HG03520 (cell line): Measurements from ENCODE around the gene SDF2L1.
"Not testable (repeated sequence)": the region's sequence is repeated elsewhere in the genome, so short reads cannot be mapped to it uniquely, and the experiment has no call there.

ENCODE experiments used
- ATAC-seq: cut with Tn5 transposase; IDR thresholded peaks from one replicate; pipeline ENCODE4 v1.9.1; 2021; ENCODE audit warnings: mild to moderate bottlenecking, moderate library complexity; ENCODE audit not compliant: unreplicated experiment

SDF2L1 gene

GRCh38 chr22:21636629-21637218 lies 5.4 kb upstream of the SDF2L1 start:
- no peak for ATAC-seq

GRCh38 chr22:21637450-21637849 lies 4.7 kb upstream of the SDF2L1 start:
- not testable (repeated sequence) for ATAC-seq

- ATAC-seq, result no peak
These were observed 2.7 kb upstream of the SDF2L1 start for GRCh38 chr22:21639359-21639758.

GRCh38 chr22:21640810-21641209 lies 1.3 kb upstream of the SDF2L1 start:
- no peak for ATAC-seq

GRCh38 chr22:21641417-21641788 lies 699 bp upstream of the SDF2L1 start:
- ATAC-seq, result no peak

- no peak for ATAC-seq
These were observed 714 bp downstream of the SDF2L1 start for GRCh38 chr22:21642584-21643448.

- ATAC-seq, result no peak
These were observed 1.6 kb downstream of the SDF2L1 start for GRCh38 chr22:21643533-21644357.

- not testable (repeated sequence) for ATAC-seq
These were observed 3.4 kb downstream of the SDF2L1 start for GRCh38 chr22:21645513-21645912.

GRCh38 chr22:21646608-21647590 lies 4.8 kb downstream of the SDF2L1 start:
- no peak for ATAC-seq

- no peak for ATAC-seq
These were observed 8.2 kb downstream of the SDF2L1 start for GRCh38 chr22:21650280-21650679.

GRCh38 chr22:21650823-21651520 lies 8.9 kb downstream of the SDF2L1 start:
- no peak for ATAC-seq

GRCh38 chr22:21651521-21652009 lies 9.5 kb downstream of the SDF2L1 start:
- peak; percentile 22 for ATAC-seq

- ATAC-seq, result peak; percentile 88
These were observed 10.0 kb downstream of the SDF2L1 start for GRCh38 chr22:21652010-21652546.

- peak; percentile 6 for ATAC-seq
These were observed 10.7 kb downstream of the SDF2L1 start for GRCh38 chr22:21652547-21653545.

- ATAC-seq, result no peak
These were observed 14.9 kb downstream of the SDF2L1 start for GRCh38 chr22:21657020-21657359.

GRCh38 chr22:21657360-21658032 lies 15.4 kb downstream of the SDF2L1 start:
- no peak for ATAC-seq

- ATAC-seq, result no peak
These were observed 17.9 kb downstream of the SDF2L1 start for GRCh38 chr22:21659864-21660525.
